ENCODE measurements around the gene WDR93. TPM values are rescaled to one million over a fixed set of nuclear protein-coding genes. Genes with fewer than 3 reads are reported as not detected.

Gene WDR93
- total RNA-seq, 1 experiment from 2014 or later = not detected

GRCh38 chr15:89758283-89758682, 67.7 kb downstream of the WDR93 start:
- H3K27ac Mint-ChIP-seq = no peak overlapping the region
- H3K9me3 Mint-ChIP-seq = no peaks in the 10 kb centered on the region
- H3K27me3 Mint-ChIP-seq (ENCODE audit: low read depth) = peaks cover 23% of the 10 kb centered on the region
- H3K36me3 Mint-ChIP-seq = no peaks in the 10 kb centered on the region
- H3K4me1 Mint-ChIP-seq = peaks cover 13% of the 10 kb centered on the region
- ChIA-PET POLR2A (no interaction called here), CTCF (interaction anchor here (1.2 to 1.3 kb wide), 3 partner anchors 12 to 116 kb away, joined by 3 read pairs; no protein-coding TSS in a partner anchor)
- no peak for ATAC-seq
- TF ChIP-seq OVOL2 (CRISPR knock-in tag; IDR thresholded peaks at IDR 0.05; ENCODE audit: borderline replicate concordance) (no peak), EMX1 (CRISPR knock-in tag; IDR thresholded peaks at IDR 0.05) (no peak), ATF3 (CRISPR knock-in tag; conservative IDR thresholded peaks at IDR 0.05) (no peak), ARID4B (CRISPR knock-in tag; IDR thresholded peaks at IDR 0.05; ENCODE audit: borderline replicate concordance) (no peak), RELA (CRISPR knock-in tag; IDR thresholded peaks at IDR 0.05; ENCODE audit: borderline replicate concordance) (no peak), CBFB (CRISPR knock-in tag; IDR thresholded peaks at IDR 0.05; ENCODE audit: low read depth) (no peak), ATF6 (CRISPR knock-in tag; IDR thresholded peaks at IDR 0.05) (no peak), STAT6 (CRISPR knock-in tag; conservative IDR thresholded peaks at IDR 0.05; ENCODE audit: low read depth) (no peak), MLX (CRISPR knock-in tag; IDR thresholded peaks at IDR 0.05) (no peak), CREB1 (CRISPR knock-in tag; IDR thresholded peaks at IDR 0.05) (no peak), NFATC4 (CRISPR knock-in tag; IDR thresholded peaks at IDR 0.05) (no peak), PRRX2 (CRISPR knock-in tag; IDR thresholded peaks at IDR 0.05) (no peak), GRHL2 (CRISPR knock-in tag; IDR thresholded peaks at IDR 0.05; ENCODE audit: insufficient replicate concordance, severe bottlenecking) (no peak), NR1H2 (CRISPR knock-in tag; IDR thresholded peaks at IDR 0.05) (no peak), E2F1 (CRISPR knock-in tag; IDR thresholded peaks at IDR 0.05) (no peak), E2F5 (CRISPR knock-in tag; IDR thresholded peaks at IDR 0.05) (no peak), ZBTB43 (CRISPR knock-in tag; IDR thresholded peaks at IDR 0.05) (no peak)
- no peak overlapping the region for H3K4me3 Mint-ChIP-seq
- DNase-seq (ENCODE audit: low spot score) = no peak

All from WTC11 (cell line).